GM12872 (cell line): ENCODE data around the gene TRRAP.

Source experiments
- CTCF ChIP-seq: IDR thresholded peaks from 3 replicates; pipeline ENCODE4 v1.5.1; 2011; ENCODE audit warnings: low read depth, mild to moderate bottlenecking, low read length, moderate library complexity; ENCODE audit not compliant: insufficient read depth

Gene TRRAP

GRCh38 chr7:99041526-99041925 is 163.2 kb downstream of the TRRAP start:
- no peak for TF ChIP-seq CTCF

GRCh38 chr7:99042957-99043356 is 164.6 kb downstream of the TRRAP start:
- no peak for TF ChIP-seq CTCF

- no peak for TF ChIP-seq CTCF
Measured at GRCh38 chr7:99046722-99047121, 168.4 kb downstream of the TRRAP start.

- no peak for TF ChIP-seq CTCF
Measured at GRCh38 chr7:99047526-99048077, 169.3 kb downstream of the TRRAP start.

- TF ChIP-seq CTCF = no peak
Measured at GRCh38 chr7:99050971-99051370, 172.6 kb downstream of the TRRAP start.

- TF ChIP-seq CTCF = no peak
Measured at GRCh38 chr7:99054781-99055180, 176.4 kb downstream of the TRRAP start.

- TF ChIP-seq CTCF = no peak
Measured at GRCh38 chr7:99061001-99061776, 182.9 kb downstream of the TRRAP start.
